Esophagus muscularis mucosa (tissue), 3 donors: ENCODE measurements around the gene NFIB.

Experiments used
- POLR2A ChIP-seq: fragments of 450-650 bp; IDR thresholded peaks from one replicate; pipeline ENCODE4 v1.6.1; 2017; ENCODE audit warnings: antibody characterized with exemption, moderate library complexity, mild to moderate bottlenecking, low read depth
- POLR2AphosphoS5 ChIP-seq, 2 donors: sonication (generic); formaldehyde crosslinking; IDR thresholded peaks; one replicate each; pipeline ENCODE4 v1.6.1; 2017; ENCODE audit warnings: antibody characterized with exemption in 2 of 2
- TF ChIP-seq, protein P1 (sequence below), 3 experiments: fragments of 200-600 bp in 2 of 3; fragments of 450-650 bp in 1 of 3; sonication (generic) in 2 of 3; IDR thresholded peaks; one replicate each; pipeline ENCODE4 v1.5.1; 2017 to 2019; ENCODE audit warnings: antibody characterized with exemption in 3 of 3, mild to moderate bottlenecking in 2 of 3, moderate library complexity in 1 of 3

- TF ChIP-seq, protein P1, sequence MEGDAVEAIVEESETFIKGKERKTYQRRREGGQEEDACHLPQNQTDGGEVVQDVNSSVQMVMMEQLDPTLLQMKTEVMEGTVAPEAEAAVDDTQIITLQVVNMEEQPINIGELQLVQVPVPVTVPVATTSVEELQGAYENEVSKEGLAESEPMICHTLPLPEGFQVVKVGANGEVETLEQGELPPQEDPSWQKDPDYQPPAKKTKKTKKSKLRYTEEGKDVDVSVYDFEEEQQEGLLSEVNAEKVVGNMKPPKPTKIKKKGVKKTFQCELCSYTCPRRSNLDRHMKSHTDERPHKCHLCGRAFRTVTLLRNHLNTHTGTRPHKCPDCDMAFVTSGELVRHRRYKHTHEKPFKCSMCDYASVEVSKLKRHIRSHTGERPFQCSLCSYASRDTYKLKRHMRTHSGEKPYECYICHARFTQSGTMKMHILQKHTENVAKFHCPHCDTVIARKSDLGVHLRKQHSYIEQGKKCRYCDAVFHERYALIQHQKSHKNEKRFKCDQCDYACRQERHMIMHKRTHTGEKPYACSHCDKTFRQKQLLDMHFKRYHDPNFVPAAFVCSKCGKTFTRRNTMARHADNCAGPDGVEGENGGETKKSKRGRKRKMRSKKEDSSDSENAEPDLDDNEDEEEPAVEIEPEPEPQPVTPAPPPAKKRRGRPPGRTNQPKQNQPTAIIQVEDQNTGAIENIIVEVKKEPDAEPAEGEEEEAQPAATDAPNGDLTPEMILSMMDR (IDR thresholded peaks at IDR 0.05) = no peak
- TF ChIP-seq POLR2AphosphoS5 (IDR thresholded peaks at IDR 0.05) (no peak), POLR2A (no peak)
Measured at GRCh38 chr9:14273696-14274121, 40.2 kb downstream of the NFIB start.
